PC-3 (cell line): ENCODE measurements around the gene PBRM1. TPM values are rescaled to one million over a fixed set of nuclear protein-coding genes. Genes with fewer than 3 reads are reported as not detected.

Experiments used
- ATAC-seq: fragments of 200-7000 bp; cut with Tn5 transposase; 2 replicates; pipeline ENCODE4 v1.9.1; 2020; ENCODE audit warnings: mild to moderate bottlenecking, moderate library complexity
- BruUV-seq: library from RNA; stranded (reverse); fragments of 400-500 nt; replicated peaks from 2 replicates; lab custom pipeline; 2021; lab: Mats Ljungman, UMichigan
- CTCF ChIA-PET: fragments of 300-600 bp; sonication (Branson Sonifier 250); formaldehyde crosslinking; loops from one replicate; lab custom pipeline; 2022; ENCODE audit warnings: antibody characterized with exemption; lab: Charles Lee
- POLR2A ChIA-PET: fragments of 300-600 bp; sonication (Branson Sonifier 250); formaldehyde crosslinking; loops from one replicate; lab custom pipeline; 2022; ENCODE audit warnings: antibody characterized with exemption; ENCODE audit not compliant: unreplicated experiment; lab: Charles Lee
- DNase-seq: peaks from one replicate; pipeline ENCODE4 v3.0.0-alpha.2; 2015
- H2AFZ ChIP-seq: fragments of 300-600 bp; sonication (generic); 2 replicates; pipeline ENCODE4 v1.6.0; 2016; ENCODE audit warnings: antibody characterized with exemption, low read length
- H3F3A ChIP-seq: fragments of 300-600 bp; sonication (generic); one replicate; pipeline ENCODE4 v1.6.0; 2017; ENCODE audit warnings: antibody characterized with exemption, low read length, control low read depth, mild to moderate bottlenecking; ENCODE audit not compliant: unreplicated experiment
- H3K27ac ChIP-seq: fragments of 300-600 bp; sonication (generic); 2 replicates; pipeline ENCODE4 v1.5.1; 2016; ENCODE audit warnings: mild to moderate bottlenecking, low read length
- H3K27me3 ChIP-seq: fragments of 300-600 bp; sonication (generic); 2 replicates; pipeline ENCODE4 v1.6.1; 2016; ENCODE audit warnings: low read length, mixed read lengths
- H3K36me3 ChIP-seq: fragments of 300-600 bp; sonication (generic); 2 replicates; pipeline ENCODE4 v1.6.1; 2016; ENCODE audit warnings: low read depth, mixed run types, low read length, mixed read lengths
- H3K4me1 ChIP-seq: fragments of 300-600 bp; sonication (generic); 2 replicates; pipeline ENCODE4 v1.5.1; 2016; ENCODE audit warnings: low read length; ENCODE audit not compliant: insufficient read depth
- H3K4me2 ChIP-seq: fragments of 300-600 bp; sonication (generic); 2 replicates; pipeline ENCODE4 v1.6.0; 2016; ENCODE audit warnings: low read length
- H3K4me3 ChIP-seq: fragments of 300-600 bp; sonication (generic); 2 replicates; pipeline ENCODE4 v1.5.1; 2016; ENCODE audit warnings: mild to moderate bottlenecking, low read length, mixed read lengths
- H3K79me2 ChIP-seq: fragments of 300-600 bp; sonication (generic); 2 replicates; pipeline ENCODE4 v1.6.1; 2017; ENCODE audit warnings: low read length, mixed read lengths
- H3K9ac ChIP-seq: fragments of 300-600 bp; sonication (generic); 2 replicates; pipeline ENCODE4 v1.6.0; 2016; ENCODE audit warnings: mild to moderate bottlenecking, low read length
- H3K9me2 ChIP-seq: fragments of 300-600 bp; sonication (generic); replicated peaks from 2 replicates; pipeline ENCODE4 v1.6.1; 2016; ENCODE audit warnings: mixed run types, low read length, mixed read lengths
- H3K9me3 ChIP-seq: fragments of 300-600 bp; sonication (generic); 2 replicates; pipeline ENCODE4 v1.6.1; 2016; ENCODE audit warnings: low read length, mixed read lengths
- H4K20me1 ChIP-seq: fragments of 300-600 bp; sonication (generic); 2 replicates; pipeline ENCODE4 v1.6.1; 2016; ENCODE audit warnings: low read length, mixed read lengths
- CTCF ChIP-seq: fragments of 300-600 bp; sonication (generic); conservative IDR thresholded peaks from 2 replicates; pipeline ENCODE4 v1.5.1; 2017; ENCODE audit warnings: antibody characterized with exemption, low read depth, mild to moderate bottlenecking, low read length
- EZH2 ChIP-seq: fragments of 300-600 bp; sonication (generic); IDR thresholded peaks from one replicate; pipeline ENCODE4 v1.6.1; 2017; ENCODE audit warnings: antibody characterized with exemption, mild to moderate bottlenecking, low read length; ENCODE audit not compliant: unreplicated experiment
- EZH2phosphoT487 ChIP-seq: fragments of 300-600 bp; sonication (generic); IDR thresholded peaks from 2 replicates; pipeline ENCODE4 v1.6.1; 2018; ENCODE audit warnings: mild to moderate bottlenecking, antibody characterized with exemption, low read length, borderline replicate concordance
- intact Hi-C: fragments of 100-400 bp; cut with micrococcal nuclease; formaldehyde crosslinking; loops from 2 replicates; pipeline ENCODE4 v1.9.0; 2023
- total RNA-seq: library from RNA; depleted of rRNA; stranded (reverse); fragments of >200 nt; gene quantifications from 2 replicates; pipeline ENCODE4 v1.2.3, GENCODE V29; 2014

The PBRM1 gene
- total RNA-seq, 1 experiment from 2014 or later: 59.7 TPM

- Histone ChIP-seq H3K9ac (no peak overlapping the region), H3K4me1 (peaks cover 4% of the 10 kb centered on the region), H3K4me2 (no peak overlapping the region), H2AFZ (no peak overlapping the region), H3K9me3 (no peaks in the 10 kb centered on the region), H3K27me3 (no peaks in the 10 kb centered on the region), H4K20me1 (no peaks in the 10 kb centered on the region), H3K27ac (no peak overlapping the region), H3K36me3 (peaks cover 11% of the 10 kb centered on the region; the same call in 1 of the 2 replicates), H3K4me3 (no peak overlapping the region), H3F3A (peaks cover 8% of the 10 kb centered on the region), H3K79me2 (peaks cover 8% of the 10 kb centered on the region), H3K9me2 (no peaks in the 10 kb centered on the region)
- TF ChIP-seq CTCF: no peak
- no peak for TF ChIP-seq EZH2phosphoT487
- TF ChIP-seq EZH2: no peak
- ChIA-PET CTCF (no interaction called here), POLR2A (no interaction called here)
- ATAC-seq (peak; percentile 29; the same call in 1 of the 2 replicates), DNase-seq (no peak)
- intact Hi-C loops: no loop called here
- BruUV-seq: no TSS peak
These were observed 26.8 kb upstream of the PBRM1 start for GRCh38 chr3:52712291-52713212.

GRCh38 chr3:52710512-52710911 is 24.8 kb upstream of the PBRM1 start:
- intact Hi-C loops: no loop called here
- BruUV-seq: no TSS peak
- ChIA-PET POLR2A (no interaction called here), CTCF (no interaction called here)
- TF ChIP-seq CTCF (no peak), EZH2 (no peak), EZH2phosphoT487 (no peak)
- Histone ChIP-seq H3K27me3 (no peaks in the 10 kb centered on the region), H3K36me3 (peaks cover 11% of the 10 kb centered on the region; the same call in 1 of the 2 replicates), H3K9me2 (no peaks in the 10 kb centered on the region), H3K79me2 (peaks cover 24% of the 10 kb centered on the region), H4K20me1 (no peaks in the 10 kb centered on the region), H3K9ac (no peak overlapping the region), H3K27ac (no peak overlapping the region), H3K4me2 (no peak overlapping the region), H3K4me1 (peaks cover 9% of the 10 kb centered on the region), H2AFZ (no peak overlapping the region), H3K9me3 (no peaks in the 10 kb centered on the region), H3K4me3 (no peak overlapping the region), H3F3A (peaks cover 8% of the 10 kb centered on the region)
- ATAC-seq (no peak), DNase-seq (no peak)

- intact Hi-C loops: no loop called here
- H3K9me3 ChIP-seq: no peaks in the 10 kb centered on the region
- no peaks in the 10 kb centered on the region for H4K20me1 ChIP-seq
- peaks cover 11% of the 10 kb centered on the region; the same call in 1 of the 2 replicates for H3K36me3 ChIP-seq
- peak overlapping the region; percentile 90 for H3K4me2 ChIP-seq
- H3K4me1 ChIP-seq: peaks cover 18% of the 10 kb centered on the region
- peak overlapping the region; percentile 95 for H3K4me3 ChIP-seq
- no peak overlapping the region for H2AFZ ChIP-seq
- H3K27me3 ChIP-seq: no peaks in the 10 kb centered on the region
- ChIA-PET CTCF (no interaction called here), POLR2A (no interaction called here)
- no peaks in the 10 kb centered on the region for H3K9me2 ChIP-seq
- DNase-seq: no peak
- no peak for ATAC-seq
- H3K79me2 ChIP-seq: peaks cover 50% of the 10 kb centered on the region
- H3F3A ChIP-seq: peaks cover 8% of the 10 kb centered on the region
- H3K9ac ChIP-seq: peak overlapping the region; percentile 90; the same call in 1 of the 2 replicates
- no peak overlapping the region for H3K27ac ChIP-seq
- no TSS peak for BruUV-seq
- TF ChIP-seq EZH2phosphoT487 (no peak), CTCF (no peak), EZH2 (no peak)
These were observed 21.9 kb upstream of the PBRM1 start for GRCh38 chr3:52707585-52707984.
